HG02610 (cell line): Measurements from ENCODE around the gene RITA1.
"Not testable (repeated sequence)": the region's sequence is repeated elsewhere in the genome, so short reads cannot be mapped to it uniquely, and the experiment has no call there.

Experiments used
- ATAC-seq: cut with Tn5 transposase; IDR thresholded peaks from one replicate; pipeline ENCODE4 v1.9.1; 2021; ENCODE audit warnings: mild to moderate bottlenecking, moderate library complexity; ENCODE audit not compliant: unreplicated experiment

RITA1 gene

GRCh38 chr12:113185180-113186032, at the start of gene RITA1, which contains the start of gene DDX54:
Gene RITA1, plus strand, starts transcription at chr12:113185721. Its CDS starts 1,026 bp downstream, at chr12:113186747.
Gene DDX54, minus strand, starts transcription at chr12:113185478. Its CDS starts 27 bp downstream, at chr12:113185451.
- peak; percentile 50 for ATAC-seq

DNA sequence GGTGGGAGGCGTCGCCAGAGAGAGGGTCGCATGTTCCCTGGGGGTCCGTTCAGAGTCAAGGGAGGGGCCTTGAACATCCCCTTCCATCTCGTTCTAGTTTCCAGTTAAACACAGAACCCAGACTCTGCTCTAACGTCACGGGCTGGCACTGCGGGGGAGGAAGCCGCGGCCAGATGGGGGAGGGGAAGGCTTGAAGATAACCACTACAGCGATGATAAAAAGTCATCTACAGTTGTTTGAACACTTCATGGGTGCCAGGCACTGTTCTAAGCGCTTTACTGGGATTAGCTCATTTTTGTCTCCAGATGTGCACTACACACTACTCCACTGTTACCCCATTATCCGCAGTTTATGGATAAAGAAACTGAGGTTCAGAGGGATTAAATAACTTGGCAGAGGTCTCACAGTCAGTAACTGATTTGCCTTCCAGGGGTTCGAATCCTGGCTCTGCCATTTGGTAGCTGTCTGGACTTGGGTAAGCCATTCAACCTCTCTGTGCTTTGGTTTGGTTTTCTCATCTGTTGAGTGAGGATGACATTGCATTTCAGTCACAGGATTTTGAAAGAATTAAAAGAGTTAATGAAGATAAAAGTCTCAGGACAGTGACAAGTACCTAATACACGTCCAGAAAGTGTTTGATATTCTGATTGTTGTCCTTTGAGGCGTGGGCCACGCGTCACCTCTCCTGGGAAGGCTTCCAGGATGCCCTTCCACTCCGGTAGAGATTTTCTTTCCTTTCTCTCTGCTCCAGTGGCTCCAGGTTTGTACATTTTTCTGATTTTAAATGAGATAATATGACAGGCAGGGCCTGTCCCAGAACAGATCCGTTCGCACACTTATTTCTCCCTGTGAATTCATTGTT, 49.2 kb upstream of the RITA1 start:
- ATAC-seq: no peak

GRCh38 chr12:113136990-113137511, 48.5 kb upstream of the RITA1 start:
- no peak for ATAC-seq

DNA sequence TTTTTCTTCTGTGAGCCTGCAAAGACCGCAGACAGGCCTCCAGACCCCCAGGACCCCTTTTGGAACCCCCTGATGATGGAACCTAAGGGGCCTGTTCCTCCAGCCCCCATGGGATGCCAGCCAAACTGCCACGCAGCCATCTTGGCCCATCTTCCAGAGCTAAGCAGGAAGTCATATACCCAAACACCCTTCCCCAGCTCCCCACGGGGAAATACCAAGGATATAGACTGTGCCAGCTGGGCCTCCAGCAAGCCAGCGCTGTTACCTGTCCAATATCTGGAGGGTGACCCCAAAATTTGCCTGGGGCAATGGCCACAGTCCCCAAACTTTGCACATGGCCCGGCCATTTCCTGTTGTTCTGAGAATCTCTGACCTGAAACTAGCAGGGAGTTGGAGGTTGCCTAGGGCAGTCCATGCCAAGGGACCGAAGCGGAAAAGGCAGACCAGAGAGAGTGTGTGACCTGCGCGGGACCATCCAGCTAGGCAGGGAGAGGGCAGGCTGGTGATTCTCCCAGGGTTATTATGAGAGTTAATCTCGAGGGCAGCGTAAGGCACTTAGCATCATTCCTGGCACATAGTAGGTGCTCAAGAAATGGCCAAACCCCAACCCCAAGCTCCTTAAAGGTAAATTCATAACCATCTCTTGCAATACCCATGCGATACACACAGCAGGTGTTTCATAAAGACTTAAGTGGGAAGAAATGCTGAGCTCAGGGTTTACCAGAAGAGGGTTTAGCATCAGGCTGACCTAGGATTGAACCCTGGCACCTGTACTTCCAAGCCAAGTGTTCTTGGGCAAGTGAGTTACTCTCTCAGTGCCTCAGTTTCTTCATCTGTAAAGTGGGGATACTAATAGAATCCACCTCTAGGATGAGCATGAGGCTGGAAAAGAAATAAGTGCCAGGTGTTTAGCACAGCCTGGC, 47.4 kb upstream of the RITA1 start:
- ATAC-seq: no peak

GRCh38 chr12:113138826-113139225, 46.7 kb upstream of the RITA1 start:
- ATAC-seq: no peak

- no peak for ATAC-seq
Measured at GRCh38 chr12:113140706-113141105, 44.8 kb upstream of the RITA1 start.

GRCh38 chr12:113141716-113142115, 43.8 kb upstream of the RITA1 start:
- not testable (repeated sequence) for ATAC-seq

- peak; percentile 43 for ATAC-seq
Measured at GRCh38 chr12:113142173-113142885, 43.2 kb upstream of the RITA1 start.

DNA sequence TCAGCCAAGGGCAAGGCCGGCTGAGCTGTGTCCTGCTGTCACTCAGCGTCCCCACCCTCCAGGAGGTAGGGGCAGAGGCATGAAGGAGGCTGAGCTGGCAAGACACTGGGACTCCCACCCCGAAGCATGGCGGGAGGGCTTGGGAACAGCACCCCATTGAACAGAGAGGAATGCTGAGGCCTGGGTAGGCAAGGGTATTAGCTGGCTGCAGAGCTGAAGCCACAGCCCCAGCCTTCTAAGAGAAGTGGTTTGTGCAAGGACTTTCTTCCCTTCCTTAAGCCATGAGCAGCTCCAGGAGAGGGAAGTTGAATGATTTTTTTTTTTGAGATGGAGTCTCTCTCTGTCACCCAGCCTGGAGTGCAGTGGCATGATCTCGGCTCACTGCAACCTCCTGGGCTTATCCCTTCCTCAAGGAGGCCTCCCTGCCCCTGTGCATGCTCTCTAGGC, 42.6 kb upstream of the RITA1 start:
- ATAC-seq: no peak

DNA sequence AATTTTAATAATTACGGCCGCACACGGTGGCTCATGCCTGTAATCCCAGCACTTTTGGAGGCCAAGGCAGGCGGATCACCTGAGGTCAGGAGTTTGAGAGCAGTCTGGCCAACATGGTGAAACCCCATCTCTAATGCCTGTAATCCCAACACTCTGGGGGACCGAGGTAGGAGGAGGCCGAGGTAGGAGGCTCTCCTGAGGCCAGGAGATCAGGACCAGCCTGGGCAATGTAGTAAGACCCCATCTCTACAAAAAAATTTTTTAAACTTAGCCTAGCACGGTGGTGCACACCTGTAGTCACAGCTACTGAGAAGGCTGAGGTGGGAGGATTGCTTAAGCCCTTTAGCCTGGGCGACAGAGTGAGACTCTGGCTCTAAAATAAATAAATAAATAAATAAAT, 41.6 kb upstream of the RITA1 start:
- ATAC-seq: no peak

DNA sequence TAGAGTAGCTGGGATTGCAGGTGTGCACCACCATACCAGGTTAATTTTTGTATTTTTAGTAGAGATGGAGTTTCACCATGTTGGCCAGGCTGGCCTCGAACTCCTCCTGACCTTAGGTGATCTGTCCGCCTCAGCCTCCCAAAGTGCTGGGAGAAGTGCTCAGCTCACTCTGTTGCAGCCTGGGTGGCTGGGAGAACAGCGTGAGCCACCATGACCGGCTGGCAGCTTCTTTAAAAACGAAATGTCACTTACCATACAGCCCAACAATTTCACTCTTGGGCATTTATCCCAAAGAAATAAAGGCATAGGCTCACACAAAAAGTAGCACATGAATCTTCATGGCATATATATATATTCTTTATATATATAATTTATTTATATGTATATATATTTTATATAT, 40.7 kb upstream of the RITA1 start:
- ATAC-seq: no peak

DNA sequence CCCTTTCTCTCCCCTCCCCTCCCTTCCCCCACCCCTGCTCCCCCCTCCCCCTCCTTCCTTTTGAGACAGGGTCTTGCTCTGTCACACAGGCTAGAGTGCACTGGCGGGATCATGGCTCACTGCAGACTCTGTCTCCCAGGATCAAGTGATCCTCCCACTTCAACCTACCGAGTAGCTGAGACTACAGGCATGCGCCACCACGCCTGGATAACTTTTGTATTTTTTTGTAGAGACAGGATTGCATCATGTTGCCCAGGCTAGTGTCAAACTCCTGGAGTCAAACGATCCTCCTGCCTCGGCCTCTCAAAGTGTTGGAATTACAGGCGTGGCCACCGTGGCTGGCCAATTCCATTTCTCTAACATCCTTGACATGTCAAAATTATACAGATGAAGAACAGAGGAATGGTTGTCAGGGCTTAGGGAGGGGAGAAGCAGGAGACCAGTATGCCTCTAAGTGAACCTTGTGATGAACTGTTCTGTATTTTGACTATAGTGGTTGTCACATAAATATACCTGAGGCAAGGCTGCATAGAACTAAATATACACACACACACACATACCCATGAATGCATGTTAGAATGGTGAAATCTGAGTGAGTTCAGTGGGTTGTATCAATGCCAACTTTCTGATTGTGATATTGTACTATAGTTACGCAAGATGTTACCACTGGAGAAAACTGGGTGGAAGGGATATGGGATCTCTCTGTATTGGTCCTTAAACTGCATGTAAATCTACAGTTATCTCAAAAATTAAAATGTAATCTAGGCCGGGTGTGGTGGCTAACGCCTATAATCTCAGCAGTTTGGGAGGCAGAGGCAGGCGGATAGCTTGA, 39.6 kb upstream of the RITA1 start:
- ATAC-seq: no peak

GRCh38 chr12:113146999-113147398, 38.5 kb upstream of the RITA1 start:
- ATAC-seq: no peak

DNA sequence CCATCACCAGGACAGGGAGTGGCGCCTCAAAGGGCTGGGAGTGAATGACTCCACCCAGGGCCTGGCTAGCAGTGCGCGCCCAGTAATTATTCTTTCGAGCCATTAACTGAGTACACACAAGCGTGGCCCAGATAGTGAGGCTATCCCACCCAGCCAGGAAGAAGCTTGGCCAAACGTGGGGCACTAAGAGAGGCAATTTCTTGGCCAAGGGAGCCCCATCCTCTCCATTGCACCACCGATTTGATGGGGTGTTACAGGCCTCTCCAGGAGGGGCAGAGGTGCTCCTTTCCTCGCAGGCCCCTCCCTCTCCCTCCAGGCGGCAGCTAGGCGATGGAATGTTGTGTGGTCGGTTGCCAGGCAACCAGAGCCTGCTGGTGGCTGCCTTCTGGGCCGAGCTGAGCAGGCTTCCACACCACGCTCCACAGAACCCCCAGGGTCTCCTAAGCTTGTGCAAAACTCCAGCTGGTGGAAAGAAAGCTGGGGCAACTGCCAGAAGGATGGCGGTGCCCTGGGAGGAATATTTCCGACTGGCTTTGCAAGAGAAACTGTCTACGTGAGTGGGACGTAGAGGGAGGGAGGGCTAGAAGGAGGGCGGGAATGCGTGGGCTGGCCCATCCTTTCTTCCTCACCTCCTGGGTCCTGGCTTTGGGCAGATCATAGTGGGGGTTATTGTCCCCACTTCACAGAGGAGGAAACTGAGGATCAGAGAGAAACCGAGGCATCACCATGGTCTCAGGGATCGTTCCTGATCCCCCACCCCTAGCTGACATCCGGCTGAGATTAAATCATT, 36.0 kb upstream of the RITA1 start, which contains the start of gene CFAP73:
Gene CFAP73 (plus strand): TSS at position 364 of the 790 bp plus-strand sequence. CDS start 134 bp downstream, at position 498.
- no peak for ATAC-seq

DNA sequence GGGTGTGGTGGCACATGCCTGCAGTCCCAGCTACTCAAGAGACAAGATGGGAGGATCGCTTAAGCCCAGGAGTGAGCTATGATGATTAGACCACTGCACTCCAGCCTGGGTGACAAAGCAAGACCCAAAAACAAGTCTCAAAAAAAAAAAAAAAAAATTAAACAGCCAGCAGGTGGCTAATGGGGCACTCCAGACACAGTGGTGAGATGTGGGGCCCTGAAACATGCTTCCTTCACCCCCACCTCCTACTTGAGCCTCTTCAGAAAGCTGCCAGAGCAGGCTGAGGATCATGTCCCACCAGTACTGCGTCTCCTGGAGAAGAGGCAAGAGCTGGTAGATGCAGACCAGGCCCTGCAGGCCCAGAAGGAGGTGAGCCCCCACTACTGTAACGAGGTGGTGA, 33.9 kb upstream of the RITA1 start:
- ATAC-seq: no peak

- ATAC-seq: no peak
Measured at GRCh38 chr12:113152196-113152834, 33.2 kb upstream of the RITA1 start.
